ENCODE measurements around the gene TMEM88. TPM values are rescaled to one million over a fixed set of nuclear protein-coding genes. Genes with fewer than 3 reads are reported as not detected.

The TMEM88 gene
- total RNA-seq, 1 donor, result 0.36 TPM

DNA sequence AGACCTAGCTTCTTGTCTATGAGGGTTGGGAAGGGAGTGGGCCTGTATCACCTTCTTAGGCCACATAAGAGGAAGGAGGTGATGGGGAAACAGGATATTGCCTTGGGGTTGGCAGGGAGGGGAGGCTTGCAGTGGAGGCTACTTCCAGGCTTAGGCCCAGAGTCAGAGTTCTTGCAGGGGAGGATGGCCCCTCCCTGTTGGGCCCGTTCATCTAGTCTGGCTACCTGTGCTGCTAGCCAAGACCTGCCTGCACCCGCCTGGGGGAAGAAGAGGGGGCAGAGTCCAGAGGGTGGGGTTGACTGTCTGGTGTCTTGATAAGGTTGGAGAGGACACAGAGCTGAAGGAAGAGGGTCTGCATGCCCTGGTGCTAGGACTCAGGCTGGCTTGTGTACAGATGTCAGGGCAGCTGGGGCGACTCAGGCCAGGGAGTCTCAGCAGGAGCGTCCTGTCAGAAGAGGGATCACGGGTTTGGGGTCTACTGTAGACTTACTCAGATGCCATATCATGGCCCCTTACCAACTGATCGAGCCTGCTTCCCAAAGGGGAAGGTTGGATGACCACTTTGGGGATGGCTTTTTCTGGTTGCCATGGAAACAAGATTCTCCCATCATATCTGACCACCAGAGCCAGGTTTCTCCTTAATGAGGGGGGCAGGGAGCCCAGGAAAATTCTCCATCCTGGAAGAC is 15.5 kb upstream of the TMEM88 start:
- H3K4me3 ChIP-seq (ENCODE audit: insufficient read depth, low read length), result no peak overlapping the region
- no peaks in the 10 kb centered on the region for H3K27me3 ChIP-seq (ENCODE audit: insufficient read depth, low read length)
- H2AFZ ChIP-seq (ENCODE audit: low read length), result no peak overlapping the region
- peaks cover 9% of the 10 kb centered on the region for H3K36me3 ChIP-seq (ENCODE audit: insufficient read depth, low read length)
- no peak overlapping the region for H3K27ac ChIP-seq (ENCODE audit: low read depth, low read length)
- peak overlapping the region; percentile 71 for H3K4me2 ChIP-seq (ENCODE audit: insufficient read depth, low read length)
- H3K79me2 ChIP-seq (ENCODE audit: insufficient read depth, low read length), result peaks cover 19% of the 10 kb centered on the region
- DNase-seq (ENCODE audit: insufficient read length, low spot score, missing footprints), result no peak
- H3K4me1 ChIP-seq (ENCODE audit: insufficient read depth, low read length), result peaks cover 45% of the 10 kb centered on the region
- H4K20me1 ChIP-seq (ENCODE audit: insufficient read depth, low read length), result peaks cover 27% of the 10 kb centered on the region
- H3K9me3 ChIP-seq (ENCODE audit: low read depth, low read length), result no peaks in the 10 kb centered on the region
- no peak for TF ChIP-seq CTCF (IDR thresholded peaks at IDR 0.05; ENCODE audit: extremely low read depth, low read depth, low read length)

- DNase-seq (ENCODE audit: insufficient read length, low spot score, missing footprints), result peak; percentile 91
- no peak for TF ChIP-seq CTCF (IDR thresholded peaks at IDR 0.05; ENCODE audit: extremely low read depth, low read depth, low read length)
- Histone ChIP-seq H3K79me2 (ENCODE audit: insufficient read depth, low read length) (peaks cover 22% of the 10 kb centered on the region), H3K27ac (ENCODE audit: low read depth, low read length) (no peak overlapping the region), H3K36me3 (ENCODE audit: insufficient read depth, low read length) (peaks cover 9% of the 10 kb centered on the region), H3K27me3 (ENCODE audit: insufficient read depth, low read length) (no peaks in the 10 kb centered on the region), H3K4me3 (ENCODE audit: insufficient read depth, low read length) (no peak overlapping the region), H3K4me1 (ENCODE audit: insufficient read depth, low read length) (peaks cover 44% of the 10 kb centered on the region), H2AFZ (ENCODE audit: low read length) (no peak overlapping the region), H4K20me1 (ENCODE audit: insufficient read depth, low read length) (peaks cover 27% of the 10 kb centered on the region), H3K4me2 (ENCODE audit: insufficient read depth, low read length) (no peak overlapping the region), H3K9me3 (ENCODE audit: low read depth, low read length) (no peaks in the 10 kb centered on the region)
Measured at GRCh38 chr17:7839876-7840261, 15.0 kb upstream of the TMEM88 start.

GRCh38 chr17:7840441-7840840 is 14.4 kb upstream of the TMEM88 start:
- no peak overlapping the region for H3K4me2 ChIP-seq (ENCODE audit: insufficient read depth, low read length)
- no peak overlapping the region for H2AFZ ChIP-seq (ENCODE audit: low read length)
- no peak overlapping the region for H3K4me3 ChIP-seq (ENCODE audit: insufficient read depth, low read length)
- no peak overlapping the region for H3K27ac ChIP-seq (ENCODE audit: low read depth, low read length)
- peaks cover 9% of the 10 kb centered on the region for H3K36me3 ChIP-seq (ENCODE audit: insufficient read depth, low read length)
- H3K9me3 ChIP-seq (ENCODE audit: low read depth, low read length), result no peaks in the 10 kb centered on the region
- no peaks in the 10 kb centered on the region for H3K27me3 ChIP-seq (ENCODE audit: insufficient read depth, low read length)
- peaks cover 32% of the 10 kb centered on the region for H4K20me1 ChIP-seq (ENCODE audit: insufficient read depth, low read length)
- DNase-seq (ENCODE audit: insufficient read length, low spot score, missing footprints), result no peak
- no peak for TF ChIP-seq CTCF (IDR thresholded peaks at IDR 0.05; ENCODE audit: extremely low read depth, low read depth, low read length)
- H3K4me1 ChIP-seq (ENCODE audit: insufficient read depth, low read length), result peaks cover 49% of the 10 kb centered on the region
- H3K79me2 ChIP-seq (ENCODE audit: insufficient read depth, low read length), result peaks cover 27% of the 10 kb centered on the region

DNA sequence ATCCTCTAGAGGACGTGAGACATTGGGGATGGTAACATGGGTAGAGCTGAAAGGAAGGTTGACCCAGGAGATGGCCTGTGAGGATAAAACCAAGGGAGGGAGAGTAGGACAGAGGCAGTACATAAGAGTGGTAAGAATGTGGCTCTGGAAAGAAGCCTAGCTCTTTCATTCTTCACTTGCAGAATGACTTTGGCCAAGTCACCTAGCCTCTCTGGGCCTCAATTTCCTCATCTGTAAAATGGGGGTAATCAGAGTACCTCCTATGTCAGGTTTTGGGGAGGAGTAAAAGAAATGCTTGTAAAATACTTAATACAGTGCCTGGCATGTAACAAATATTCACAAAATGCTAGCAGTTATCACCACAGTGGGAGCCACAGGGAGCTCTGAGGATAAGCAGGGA is 14.0 kb upstream of the TMEM88 start:
- Histone ChIP-seq H3K4me3 (ENCODE audit: insufficient read depth, low read length) (peak overlapping the region; percentile 81), H4K20me1 (ENCODE audit: insufficient read depth, low read length) (peaks cover 36% of the 10 kb centered on the region), H3K36me3 (ENCODE audit: insufficient read depth, low read length) (peaks cover 9% of the 10 kb centered on the region), H3K4me2 (ENCODE audit: insufficient read depth, low read length) (peak overlapping the region; percentile 97), H3K9me3 (ENCODE audit: low read depth, low read length) (no peaks in the 10 kb centered on the region), H3K27ac (ENCODE audit: low read depth, low read length) (peak overlapping the region; percentile 99), H3K79me2 (ENCODE audit: insufficient read depth, low read length) (peaks cover 31% of the 10 kb centered on the region), H3K4me1 (ENCODE audit: insufficient read depth, low read length) (peaks cover 52% of the 10 kb centered on the region), H2AFZ (ENCODE audit: low read length) (no peak overlapping the region), H3K27me3 (ENCODE audit: insufficient read depth, low read length) (no peaks in the 10 kb centered on the region)
- TF ChIP-seq CTCF (IDR thresholded peaks at IDR 0.05; ENCODE audit: extremely low read depth, low read depth, low read length), result no peak
- no peak for DNase-seq (ENCODE audit: insufficient read length, low spot score, missing footprints)
